ENCODE measurements around the gene ASF1A.

Gene ASF1A

DNA sequence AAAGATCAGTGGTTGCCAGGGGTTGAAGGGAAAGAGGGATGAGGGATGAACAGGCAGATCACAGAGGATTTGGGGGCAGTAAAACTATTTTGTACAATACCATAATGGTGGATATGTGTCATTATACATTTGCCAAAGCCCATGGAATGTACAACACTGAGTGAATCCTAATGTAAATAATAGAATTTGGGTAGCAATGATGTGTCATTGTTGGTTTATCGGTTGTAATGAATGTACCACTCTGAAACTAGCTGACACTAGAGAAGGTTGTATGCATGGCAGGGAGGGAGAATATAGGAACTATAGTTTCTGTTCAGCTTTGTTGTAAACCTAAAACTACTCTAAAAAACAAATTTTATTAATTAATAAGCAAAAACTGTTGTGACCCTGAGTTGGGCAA, 17.8 kb upstream of the ASF1A start:
- POLR2A ChIA-PET, result no interaction called here
- DNase-seq (ENCODE audit: extremely low spot score), result no peak
- CTCF ChIA-PET, result interaction anchor here (0.9 to 2.9 kb wide), 10 partner anchors 8 to 311 kb away, joined by 3 to 13 read pairs (median 4); no protein-coding TSS in a partner anchor
- TF ChIP-seq, protein P1, sequence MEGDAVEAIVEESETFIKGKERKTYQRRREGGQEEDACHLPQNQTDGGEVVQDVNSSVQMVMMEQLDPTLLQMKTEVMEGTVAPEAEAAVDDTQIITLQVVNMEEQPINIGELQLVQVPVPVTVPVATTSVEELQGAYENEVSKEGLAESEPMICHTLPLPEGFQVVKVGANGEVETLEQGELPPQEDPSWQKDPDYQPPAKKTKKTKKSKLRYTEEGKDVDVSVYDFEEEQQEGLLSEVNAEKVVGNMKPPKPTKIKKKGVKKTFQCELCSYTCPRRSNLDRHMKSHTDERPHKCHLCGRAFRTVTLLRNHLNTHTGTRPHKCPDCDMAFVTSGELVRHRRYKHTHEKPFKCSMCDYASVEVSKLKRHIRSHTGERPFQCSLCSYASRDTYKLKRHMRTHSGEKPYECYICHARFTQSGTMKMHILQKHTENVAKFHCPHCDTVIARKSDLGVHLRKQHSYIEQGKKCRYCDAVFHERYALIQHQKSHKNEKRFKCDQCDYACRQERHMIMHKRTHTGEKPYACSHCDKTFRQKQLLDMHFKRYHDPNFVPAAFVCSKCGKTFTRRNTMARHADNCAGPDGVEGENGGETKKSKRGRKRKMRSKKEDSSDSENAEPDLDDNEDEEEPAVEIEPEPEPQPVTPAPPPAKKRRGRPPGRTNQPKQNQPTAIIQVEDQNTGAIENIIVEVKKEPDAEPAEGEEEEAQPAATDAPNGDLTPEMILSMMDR (IDR thresholded peaks at IDR 0.05; ENCODE audit: control extremely low read depth, extremely low read depth, low read depth, missing control alignments), result no peak

DNA sequence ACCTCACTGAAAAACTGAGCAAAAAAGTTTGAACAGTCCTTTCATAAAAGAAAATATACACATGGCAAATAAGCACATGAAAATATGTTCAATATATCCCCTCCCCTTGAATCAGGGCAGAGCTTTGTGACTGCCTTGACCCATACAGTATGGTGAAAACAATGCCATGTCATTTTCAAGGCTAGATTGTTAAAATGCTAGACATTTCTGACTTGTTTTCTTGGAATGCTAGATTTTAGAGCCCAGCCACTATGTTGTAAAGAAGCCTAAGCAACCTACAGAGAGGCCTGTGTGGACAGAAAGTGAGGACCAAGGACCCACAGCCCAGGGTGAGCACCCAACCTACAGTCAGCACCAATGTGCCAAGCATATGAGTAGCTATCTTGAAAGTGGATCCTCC, 17.1 kb upstream of the ASF1A start:
- ChIA-PET POLR2A (no interaction called here), CTCF (interaction anchor here (0.7 to 2.9 kb wide), 6 partner anchors 12 to 311 kb away, joined by 3 to 13 read pairs (median 4); no protein-coding TSS in a partner anchor)
- TF ChIP-seq, protein P1 (IDR thresholded peaks at IDR 0.05; ENCODE audit: control extremely low read depth, extremely low read depth, low read depth, missing control alignments), result no peak
- DNase-seq (ENCODE audit: extremely low spot score), result no peak

DNA sequence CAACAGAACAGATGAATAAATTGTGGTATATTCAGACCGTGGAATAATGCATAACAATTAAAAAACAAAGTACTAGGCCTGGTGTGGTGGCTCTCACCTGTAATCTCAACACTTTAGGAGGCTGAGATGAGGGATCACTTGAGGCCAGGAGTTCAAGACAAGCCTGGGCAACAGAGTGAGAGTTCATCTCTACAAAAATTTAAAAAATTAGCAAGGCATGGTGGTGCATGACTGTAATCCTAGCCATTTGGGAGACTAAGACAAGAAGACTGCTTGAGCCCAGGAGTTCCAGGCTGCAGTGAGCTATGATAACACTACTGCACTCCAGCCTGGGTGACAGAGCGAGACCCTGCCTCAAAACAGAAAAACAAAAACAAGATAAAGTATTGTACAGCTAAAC, 16.1 kb upstream of the ASF1A start:
- ChIA-PET POLR2A (no interaction called here), CTCF (no interaction called here)
- TF ChIP-seq, protein P1 (IDR thresholded peaks at IDR 0.05; ENCODE audit: control extremely low read depth, extremely low read depth, low read depth, missing control alignments), result no peak
- DNase-seq (ENCODE audit: extremely low spot score), result no peak

DNA sequence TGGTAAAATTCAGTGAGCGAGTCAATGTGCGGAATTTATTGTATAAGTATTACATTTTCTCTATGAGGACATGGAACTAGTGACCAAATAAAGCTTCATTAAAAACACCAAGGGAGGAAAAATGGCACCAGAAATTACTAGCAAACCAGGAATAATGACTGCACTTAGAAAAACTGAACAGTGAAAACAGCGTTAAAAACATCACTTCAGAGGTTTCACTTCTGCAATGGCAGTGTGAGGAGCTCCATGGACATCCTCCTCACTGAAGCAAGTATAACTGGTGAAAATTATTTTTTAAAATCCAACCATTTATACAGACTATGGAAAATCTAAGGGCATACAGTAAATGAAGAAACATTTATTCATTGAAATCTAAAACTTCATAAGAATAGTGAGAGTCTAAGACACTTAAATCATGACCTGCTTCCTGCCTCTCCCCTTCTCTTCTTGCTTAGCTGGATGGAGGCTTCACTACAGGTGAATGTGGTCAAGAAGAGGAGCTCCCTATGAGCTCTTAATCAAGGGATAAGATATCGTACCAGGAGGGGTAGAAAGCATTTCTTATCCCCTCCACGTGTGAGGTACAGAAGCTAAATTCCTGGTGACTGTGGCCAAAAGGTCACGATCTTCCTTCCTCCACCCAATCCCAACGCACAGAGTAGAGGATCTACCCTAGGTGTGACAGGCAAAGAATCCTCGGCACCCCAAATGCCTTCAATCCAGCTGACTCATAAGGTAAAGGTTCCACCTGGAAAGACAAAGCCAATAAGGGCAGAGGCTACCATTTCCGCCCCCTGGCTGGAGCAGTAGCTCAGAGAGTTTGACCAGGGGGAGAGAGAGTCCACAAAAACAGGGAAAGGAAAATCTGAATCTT, 12.3 kb upstream of the ASF1A start:
- peak; percentile 30 for DNase-seq (ENCODE audit: extremely low spot score)
- ChIA-PET CTCF (interaction anchor here (0.8 to 3.5 kb wide), 12 partner anchors 8 to 316 kb away, joined by 3 to 17 read pairs (median 3); partner anchors contain the start of gene ASF1A), POLR2A (interaction anchor here (0.7 kb wide), 1 partner anchor 36 kb away, joined by 4 read pairs; no protein-coding TSS in a partner anchor)
- TF ChIP-seq, protein P1 (IDR thresholded peaks at IDR 0.05; ENCODE audit: control extremely low read depth, extremely low read depth, low read depth, missing control alignments), result no peak

DNA sequence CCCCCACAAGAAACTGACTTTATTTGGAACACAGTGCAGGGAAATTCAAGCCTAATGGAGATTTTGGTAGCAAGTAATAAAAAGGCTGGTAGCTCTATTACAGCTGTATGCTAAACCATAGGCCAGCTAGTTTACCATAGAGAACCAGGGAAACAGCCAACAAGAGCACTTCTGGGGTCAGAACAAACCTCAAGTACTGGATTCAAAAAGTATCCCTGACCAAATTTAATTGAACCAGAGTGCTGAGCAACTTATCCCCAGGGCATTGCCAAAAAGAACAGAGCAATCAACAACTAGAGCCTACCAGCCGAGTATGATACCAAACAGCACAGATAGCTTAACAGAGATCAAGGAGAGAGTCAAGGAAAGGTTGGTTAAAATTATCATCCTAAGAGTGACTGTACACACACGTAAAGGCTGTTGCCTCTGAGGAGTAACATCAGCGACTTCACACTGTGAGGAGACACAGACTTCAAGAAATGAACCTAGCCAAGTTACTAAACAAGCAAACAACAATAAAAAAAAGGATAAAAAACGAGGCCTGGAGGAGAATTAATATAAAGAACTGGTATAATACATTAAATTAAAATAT, 11.5 kb upstream of the ASF1A start:
- TF ChIP-seq, protein P1 (IDR thresholded peaks at IDR 0.05; ENCODE audit: control extremely low read depth, extremely low read depth, low read depth, missing control alignments), result no peak
- no peak for DNase-seq (ENCODE audit: extremely low spot score)
- CTCF ChIA-PET, result interaction anchor here (1.0 to 3.5 kb wide), 12 partner anchors 7 to 317 kb away, joined by 3 to 17 read pairs (median 4); partner anchors contain the start of gene ASF1A
- POLR2A ChIA-PET, result no interaction called here

DNA sequence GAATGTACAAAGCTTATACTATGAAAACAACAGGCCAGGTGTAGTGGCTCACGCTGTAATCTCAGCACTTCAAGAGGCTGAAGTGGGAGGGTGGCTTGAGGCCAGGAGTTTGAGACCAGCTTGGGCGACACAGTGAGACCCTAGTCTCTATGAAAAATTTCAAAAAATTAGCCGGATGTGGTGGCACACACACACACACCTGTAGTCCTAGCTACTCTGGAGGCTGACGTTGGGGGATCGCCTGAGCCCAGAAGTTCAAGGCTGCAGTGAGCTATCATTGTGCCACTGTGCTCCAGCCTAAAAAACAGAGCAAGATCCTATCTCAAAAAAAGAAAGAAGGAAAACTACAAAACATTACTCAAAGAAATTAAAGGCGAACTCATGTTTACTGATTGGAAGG, 7.3 kb upstream of the ASF1A start:
- CTCF ChIA-PET, result interaction anchor here (1.1 to 1.3 kb wide), 2 partner anchors 11 kb away, joined by 3 to 5 read pairs; no protein-coding TSS in a partner anchor
- TF ChIP-seq, protein P1 (IDR thresholded peaks at IDR 0.05; ENCODE audit: control extremely low read depth, extremely low read depth, low read depth, missing control alignments), result no peak
- POLR2A ChIA-PET, result no interaction called here
- DNase-seq (ENCODE audit: extremely low spot score), result no peak

Data from GM10248 (cell line).